GM18505 (cell line): ENCODE results near the gene TEX11.
"Not testable (repeated sequence)": the region's sequence is repeated elsewhere in the genome, so short reads cannot be mapped to it uniquely, and the experiment has no call there.

Source experiments
- ATAC-seq: cut with Tn5 transposase; IDR thresholded peaks from one replicate; pipeline ENCODE4 v1.9.1; 2021; ENCODE audit not compliant: unreplicated experiment
- POLR2A ChIP-seq: IDR thresholded peaks from 4 replicates; pipeline ENCODE4 v1.6.1; 2011; ENCODE audit warnings: borderline replicate concordance; ENCODE audit not compliant: insufficient read depth, insufficient read length; ENCODE audit errors: extremely low read depth

TEX11 gene

DNA sequence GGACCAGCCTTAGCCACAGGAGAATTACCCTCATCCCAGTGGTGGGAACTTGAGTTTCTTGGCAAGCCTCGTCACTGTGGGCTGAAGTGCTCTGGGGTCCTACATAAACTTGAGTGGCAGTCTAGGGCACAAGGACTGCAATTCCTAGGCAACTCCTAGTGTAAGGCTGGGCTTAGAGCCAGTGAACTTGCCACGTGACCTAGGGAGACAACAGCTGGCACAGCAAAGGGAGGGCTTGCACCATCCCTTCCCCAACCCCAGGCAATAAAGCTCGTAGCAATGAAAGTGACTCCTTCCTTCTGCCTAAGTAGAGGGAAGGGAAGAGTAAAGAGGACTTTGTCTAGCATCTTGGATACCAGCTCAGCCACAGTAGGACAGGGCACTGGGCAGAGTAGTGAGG lies 81.8 kb downstream of the TEX11 start:
- ATAC-seq = no peak
- TF ChIP-seq POLR2A = no peak

DNA sequence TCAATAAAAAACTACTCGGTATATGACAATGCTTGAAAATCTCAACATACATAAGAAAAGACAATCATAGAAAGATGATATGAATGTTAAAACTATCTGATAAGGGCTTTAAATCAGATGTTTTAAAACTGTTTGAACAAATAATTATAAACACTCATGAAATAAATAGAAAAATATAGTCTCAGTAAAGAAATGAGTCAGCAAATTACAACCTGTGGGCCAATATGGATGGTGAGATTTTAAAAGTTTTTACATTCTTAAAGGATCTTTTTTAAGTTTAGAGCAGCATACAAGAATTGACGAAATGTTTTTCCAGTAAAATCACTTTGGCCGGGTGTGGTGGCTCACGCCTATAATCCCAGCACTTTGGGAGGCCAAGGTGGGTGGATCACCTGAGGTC lies 83.1 kb downstream of the TEX11 start:
- no peak for ATAC-seq

DNA sequence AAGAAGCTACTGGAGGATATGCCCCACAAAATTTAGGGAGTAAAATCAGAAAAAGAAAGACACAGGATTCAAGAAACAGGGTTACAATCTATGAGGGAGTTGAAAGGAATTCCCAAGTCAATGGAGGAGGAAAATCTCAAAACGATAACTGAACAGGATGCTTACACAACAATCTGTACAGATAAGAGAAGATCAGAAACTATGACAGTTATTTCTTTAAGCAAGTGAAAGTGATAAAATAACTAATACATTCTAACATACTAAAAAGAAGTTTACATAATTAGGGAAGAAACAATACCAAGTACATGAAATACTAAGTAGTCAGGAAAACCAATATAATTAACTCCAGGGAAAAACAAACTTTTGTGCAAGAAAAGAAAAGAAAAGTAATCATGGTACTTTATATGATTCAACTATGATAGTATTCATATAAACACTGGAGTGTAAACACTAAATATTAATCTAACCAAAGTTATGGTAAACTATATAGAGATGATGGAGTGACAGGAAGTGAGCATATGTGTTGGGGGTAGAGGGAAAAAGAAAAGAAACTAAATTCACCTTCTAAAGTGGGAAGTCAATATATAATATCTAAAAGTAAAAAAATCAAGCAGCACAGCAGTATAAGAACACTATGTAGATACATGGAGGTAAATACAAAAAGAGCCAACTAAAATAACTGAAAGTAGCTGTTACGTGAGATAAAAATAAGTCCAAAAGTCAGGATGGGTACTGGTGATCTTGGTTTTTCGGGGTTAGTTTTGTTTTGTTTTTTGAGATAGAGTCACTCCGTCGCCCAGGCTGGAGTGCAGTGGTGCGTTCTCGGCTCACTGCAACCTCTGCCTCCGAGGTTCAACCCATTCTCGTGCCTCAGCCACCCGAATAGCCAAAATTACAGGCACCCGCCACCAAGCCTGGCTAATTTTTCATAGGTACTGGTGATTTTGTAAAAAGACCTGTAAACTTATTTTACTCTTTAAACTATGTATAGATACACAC lies 99.3 kb downstream of the TEX11 start:
- no peak for TF ChIP-seq POLR2A
- ATAC-seq = no peak

More for the DNA sequence above, 83.1 kb downstream of the TEX11 start:
- no peak for TF ChIP-seq POLR2A

DNA sequence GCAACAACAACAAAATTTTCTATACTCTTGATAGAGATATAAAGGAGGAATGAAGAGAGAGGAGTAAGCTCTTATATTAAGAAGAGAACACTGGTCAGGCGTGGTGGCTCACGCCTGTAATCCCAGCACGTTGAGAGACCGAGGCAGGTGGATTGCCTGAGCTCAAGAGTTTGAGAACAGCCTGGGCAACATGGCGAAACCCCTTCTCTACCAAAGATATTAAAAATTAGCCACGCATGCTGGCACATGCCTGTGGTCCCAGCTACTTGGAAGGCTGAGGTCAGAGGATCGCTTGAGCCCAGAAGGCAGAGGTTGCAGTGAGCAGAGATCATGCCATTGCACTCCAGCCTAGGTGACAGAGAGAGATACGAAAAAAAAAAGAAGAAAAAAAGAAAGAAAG lies 102.4 kb downstream of the TEX11 start:
- ATAC-seq = no peak
- no peak for TF ChIP-seq POLR2A

DNA sequence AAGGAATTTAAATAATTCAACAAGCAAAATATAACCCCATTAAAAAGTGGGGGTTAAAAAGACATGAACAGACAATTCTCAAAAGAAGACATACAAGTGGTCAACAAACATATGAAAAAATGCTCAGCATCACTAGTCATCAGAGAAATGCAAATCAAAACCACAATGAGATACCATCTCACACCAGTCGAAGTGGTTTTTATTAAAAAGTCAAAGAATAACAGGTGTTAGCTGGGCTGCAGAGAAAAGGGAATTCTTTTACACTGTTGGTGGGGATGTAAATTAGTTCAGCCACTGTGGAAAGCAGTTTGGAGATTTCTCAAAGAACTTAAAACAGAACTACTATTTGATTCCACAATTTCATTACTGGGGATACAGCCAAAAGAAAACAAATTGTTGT lies 111.8 kb downstream of the TEX11 start:
- ATAC-seq = not testable (repeated sequence)

DNA sequence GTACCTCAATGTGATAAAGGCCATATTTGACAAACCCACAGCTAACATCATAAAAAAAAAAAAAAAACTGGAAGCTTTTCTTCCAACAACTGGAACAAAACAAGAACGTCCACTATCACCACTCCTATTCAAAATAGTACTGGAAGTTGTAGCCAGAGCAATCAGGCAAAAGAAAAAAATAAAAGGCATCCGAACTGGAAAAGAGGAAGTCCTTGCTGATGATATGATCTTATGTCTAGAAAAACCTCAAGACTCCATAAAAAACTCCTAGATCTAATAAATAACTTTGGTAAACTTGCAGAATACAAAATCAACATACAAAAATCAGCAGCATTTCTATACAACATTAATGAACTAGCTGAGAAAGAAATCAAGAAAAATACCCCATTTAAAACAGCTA lies 134.3 kb downstream of the TEX11 start:
- no peak for ATAC-seq
- TF ChIP-seq POLR2A = no peak

DNA sequence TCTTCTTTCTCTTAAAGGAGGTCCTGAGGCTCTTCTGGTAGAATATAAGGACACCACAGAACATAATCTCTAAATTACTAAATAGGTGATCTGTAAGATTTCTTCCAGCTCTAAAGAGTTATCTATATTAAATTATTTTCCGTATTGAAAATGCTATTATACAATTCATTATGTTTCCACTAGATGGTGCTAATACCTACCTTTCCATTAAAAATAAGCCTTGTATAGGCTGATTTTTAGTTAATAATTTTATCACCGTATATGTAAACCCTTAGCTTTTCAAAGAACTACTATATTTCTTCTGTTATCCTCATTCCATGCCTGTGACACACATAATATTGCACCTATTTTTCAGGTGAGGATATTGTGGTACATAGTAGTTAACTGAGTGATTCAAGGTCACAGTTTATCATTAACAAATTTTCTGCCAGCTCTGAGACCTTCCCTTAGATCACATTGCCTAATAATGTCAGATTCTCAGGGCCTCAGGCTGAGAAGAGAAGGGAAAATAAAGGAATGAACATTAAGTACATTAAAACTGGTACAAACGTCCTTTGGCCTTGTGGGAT lies 138.8 kb downstream of the TEX11 start:
- no peak for ATAC-seq

DNA sequence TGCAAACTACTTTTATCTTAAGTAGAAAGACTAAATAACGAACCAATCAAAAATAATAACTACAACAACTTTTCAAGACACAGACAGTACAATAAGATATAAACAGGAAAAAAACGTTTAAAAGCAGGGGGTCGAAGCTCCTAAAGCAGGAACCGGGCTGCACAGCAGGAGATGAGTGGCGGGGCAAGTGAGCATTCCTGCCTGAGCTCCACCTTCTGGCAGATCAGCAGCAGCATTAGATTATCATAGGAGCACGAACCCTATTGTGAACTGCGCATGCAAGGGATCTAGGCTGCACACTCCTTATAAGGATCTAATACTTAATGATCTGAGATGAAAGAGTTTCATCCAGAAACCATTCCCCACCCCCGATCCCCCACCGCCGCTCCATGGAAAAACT lies 146.2 kb downstream of the TEX11 start:
- no peak for TF ChIP-seq POLR2A
- ATAC-seq = no peak

More for the DNA sequence above, 138.8 kb downstream of the TEX11 start:
- TF ChIP-seq POLR2A = no peak

DNA sequence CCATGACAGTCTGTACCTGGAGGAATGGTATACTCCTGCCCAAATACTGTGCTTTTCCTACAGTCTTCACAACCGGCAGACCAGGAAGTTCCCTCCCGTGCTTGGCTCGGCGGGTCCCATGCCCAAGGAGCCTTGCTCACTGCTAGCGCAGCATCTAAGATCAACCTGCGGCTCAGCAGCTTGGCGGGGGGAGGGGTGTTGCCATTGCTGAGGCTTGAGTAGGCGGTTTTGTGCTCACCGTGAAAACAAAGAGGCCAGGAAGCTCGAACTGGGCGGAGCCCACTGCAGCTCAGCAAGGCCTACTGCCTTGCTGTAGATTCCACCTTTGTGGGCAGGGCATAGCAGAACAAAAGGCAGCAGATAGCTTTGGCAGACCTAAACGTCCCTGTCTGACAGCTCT lies 152.7 kb downstream of the TEX11 start:
- no peak for TF ChIP-seq POLR2A

DNA sequence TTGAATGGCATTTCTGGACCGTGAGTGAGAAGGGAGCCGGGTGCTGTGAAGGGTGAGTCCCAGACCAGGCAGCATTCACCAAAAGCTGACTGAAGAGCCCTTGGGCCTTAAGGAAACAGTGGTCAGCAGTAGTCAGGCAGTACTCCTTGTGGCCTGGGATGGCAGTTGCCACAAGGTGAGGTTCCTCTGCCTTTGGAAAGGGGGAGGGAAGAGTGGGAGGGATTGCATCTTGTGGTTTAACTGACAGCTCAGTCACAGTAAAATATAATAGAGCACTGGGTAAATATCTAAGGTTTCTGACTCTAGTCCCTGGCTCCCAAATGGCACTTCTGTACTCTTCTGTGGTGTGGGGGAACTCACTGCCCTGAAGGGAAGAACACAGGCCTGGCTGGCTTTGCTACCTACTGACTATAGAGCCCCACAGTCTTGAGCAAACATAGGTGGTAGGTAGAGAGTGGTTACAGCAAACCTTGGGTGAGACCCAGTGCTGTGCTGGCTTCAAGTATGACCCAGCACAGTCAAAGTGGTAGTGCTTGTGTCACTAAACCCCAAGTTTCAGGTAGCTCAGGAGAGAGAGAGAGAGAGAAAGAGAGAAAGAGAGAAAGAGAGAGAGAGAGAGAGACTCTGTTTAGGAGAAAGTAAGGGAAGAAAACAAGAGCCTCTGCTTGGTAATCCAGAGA lies 154.2 kb downstream of the TEX11 start:
- no peak for TF ChIP-seq POLR2A
- ATAC-seq = no peak

More for the DNA sequence above, 152.7 kb downstream of the TEX11 start:
- ATAC-seq = no peak

DNA sequence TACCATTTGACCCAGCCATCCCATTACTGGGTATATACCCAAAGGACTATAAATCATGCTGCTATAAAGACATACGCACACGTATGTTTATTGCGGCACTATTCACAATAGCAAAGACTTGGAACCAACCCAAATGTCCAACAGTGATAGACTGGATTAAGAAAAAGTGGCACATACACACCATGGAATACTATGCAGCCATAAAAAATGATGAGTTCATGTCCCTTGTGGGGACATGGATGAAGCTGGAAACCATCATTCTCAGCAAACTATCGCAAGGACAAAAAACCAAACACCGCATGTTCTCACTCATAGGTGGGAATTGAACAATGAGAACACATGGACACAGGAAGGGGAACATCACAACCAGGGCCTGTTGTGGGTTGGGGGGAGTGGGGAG lies 174.7 kb downstream of the TEX11 start:
- not testable (repeated sequence) for ATAC-seq

DNA sequence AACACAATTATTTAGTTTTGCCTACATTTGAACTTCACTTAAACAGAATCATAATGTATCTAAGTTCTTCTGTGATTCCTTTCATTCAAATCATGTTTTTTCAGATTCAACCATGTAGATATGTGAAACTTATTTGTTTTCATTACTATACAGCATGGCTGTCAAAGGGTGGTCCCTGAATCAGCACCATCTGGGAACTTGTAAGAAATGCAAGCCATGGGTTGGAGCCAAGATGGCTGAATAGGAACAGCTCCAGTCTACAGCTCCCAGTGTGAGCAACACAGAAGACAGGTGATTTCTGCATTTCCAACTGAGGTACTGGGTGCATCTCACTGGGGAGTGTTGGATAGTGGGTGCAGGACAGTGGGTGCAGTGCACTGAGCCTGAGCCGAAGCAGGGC lies 180.6 kb downstream of the TEX11 start:
- not testable (repeated sequence) for ATAC-seq

DNA sequence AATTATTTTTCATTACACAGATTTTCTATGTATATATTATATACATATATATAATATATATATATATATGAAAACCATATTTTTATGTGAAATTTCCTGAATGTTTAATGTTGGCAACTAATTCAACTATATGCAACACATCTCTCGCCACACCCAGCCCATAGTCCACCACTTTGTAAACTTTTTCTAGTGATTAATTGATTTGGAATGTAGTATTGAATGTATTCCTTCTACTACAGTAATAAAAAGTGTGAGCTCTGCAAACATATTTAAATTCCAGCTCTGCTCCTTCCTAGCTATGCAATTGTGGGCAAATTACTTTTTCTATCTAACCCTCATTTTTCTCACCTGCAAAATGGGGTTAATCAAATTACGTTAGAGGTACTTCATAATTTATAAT lies 187.8 kb downstream of the TEX11 start:
- no peak for ATAC-seq
- TF ChIP-seq POLR2A = no peak

DNA sequence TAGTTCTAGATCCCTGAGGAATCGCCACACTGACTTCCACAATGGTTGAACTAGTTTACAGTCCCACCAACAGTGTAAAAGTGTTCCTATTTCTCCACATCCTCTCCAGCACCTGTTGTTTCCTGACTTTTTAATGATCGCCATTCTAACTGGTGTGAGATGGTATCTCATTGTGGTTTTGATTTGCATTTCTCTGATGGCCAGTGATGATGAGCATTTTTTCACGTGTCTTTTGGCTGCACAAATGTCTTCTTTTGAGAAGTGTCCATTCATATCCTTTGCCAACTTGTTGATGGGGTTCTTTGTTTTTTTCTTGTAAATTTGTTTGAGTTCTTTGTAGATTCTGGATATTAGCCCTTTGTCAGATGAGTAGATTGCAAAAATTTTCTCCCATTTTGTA lies 197.2 kb downstream of the TEX11 start:
- ATAC-seq = not testable (repeated sequence)

DNA sequence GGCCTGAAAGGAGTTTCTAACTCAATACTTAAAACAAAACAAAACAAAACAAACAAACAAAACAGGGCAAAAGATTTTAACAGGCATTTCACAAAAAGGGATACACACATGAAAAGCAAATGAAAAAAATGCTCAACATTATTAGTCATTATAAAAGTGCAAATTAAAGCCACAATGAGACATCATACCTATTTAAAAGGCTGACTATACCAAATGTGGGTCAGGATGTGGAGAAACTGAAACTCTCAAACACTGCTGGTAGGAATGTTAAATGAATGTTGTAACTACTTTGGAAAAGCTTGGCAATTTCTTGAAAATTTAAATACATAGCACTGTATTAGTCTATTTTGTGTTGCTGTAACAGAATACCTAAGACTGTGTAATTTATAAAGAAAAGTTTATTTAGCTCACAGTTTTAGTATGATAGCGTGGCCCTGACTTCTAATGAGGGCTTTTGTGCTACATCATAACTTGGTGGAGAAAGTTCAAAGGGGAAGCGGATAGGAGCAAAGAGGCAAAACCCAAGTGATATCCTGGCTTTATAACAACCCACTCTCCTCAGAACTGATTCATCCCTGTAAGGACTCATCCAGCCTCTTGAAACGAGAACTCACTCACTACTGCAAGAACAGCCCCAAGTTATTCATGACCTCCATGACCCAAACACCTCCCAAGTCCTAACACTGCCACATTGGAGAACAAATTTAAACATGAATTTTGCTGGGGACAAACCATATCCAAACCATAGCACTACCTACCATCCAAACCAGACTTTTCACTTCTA lies 214.0 kb downstream of the TEX11 start:
- TF ChIP-seq POLR2A = no peak
- ATAC-seq = no peak

DNA sequence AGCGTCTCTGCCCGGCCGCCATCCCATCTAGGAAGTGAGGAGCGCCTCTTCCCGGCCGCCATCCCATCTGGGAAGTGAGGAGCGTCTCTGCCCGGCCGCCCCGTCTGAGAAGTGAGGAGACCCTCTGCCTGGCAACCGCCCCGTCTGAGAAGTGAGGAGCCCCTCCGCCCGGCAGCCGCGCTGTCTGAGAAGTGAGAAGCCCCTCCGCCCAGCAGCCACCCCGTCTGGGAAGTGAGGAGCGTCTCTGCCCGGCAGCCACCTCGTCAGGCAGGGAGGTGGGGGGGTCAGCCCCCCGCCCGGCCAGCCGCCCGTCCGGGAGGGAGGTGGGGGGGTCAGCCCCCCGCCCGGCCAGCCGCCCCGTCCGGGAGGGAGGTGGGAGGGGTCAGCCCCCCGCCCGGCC lies 229.1 kb downstream of the TEX11 start:
- ATAC-seq = not testable (repeated sequence)
